Skeletal muscle satellite cell (primary cell): ENCODE data around the gene RPL41.

Source experiments
- H3K27me3 ChIP-seq: 2 replicates; pipeline ENCODE4 v1.7.0; 2013; ENCODE audit warnings: low read length; ENCODE audit not compliant: control insufficient read depth, insufficient read depth
- H3K36me3 ChIP-seq: 2 replicates; pipeline ENCODE4 v1.7.0; 2013; ENCODE audit warnings: mild to moderate bottlenecking, control low read depth, low read length; ENCODE audit not compliant: insufficient read depth
- H3K4me1 ChIP-seq: 2 replicates; pipeline ENCODE4 v1.7.0; 2013; ENCODE audit warnings: low read length; ENCODE audit not compliant: control insufficient read depth, insufficient read depth
- H3K4me2 ChIP-seq: 2 replicates; pipeline ENCODE4 v1.7.0; 2013; ENCODE audit warnings: mild to moderate bottlenecking, low read length
- H3K4me3 ChIP-seq: 2 replicates; pipeline ENCODE4 v1.7.0; 2013; ENCODE audit warnings: low read length
- H3K9ac ChIP-seq: 2 replicates; pipeline ENCODE4 v1.7.0; 2013; ENCODE audit warnings: mild to moderate bottlenecking, low read depth, low read length, moderate library complexity
- H3K9me3 ChIP-seq: replicated peaks from 2 replicates; pipeline ENCODE4 v1.7.0; 2013; ENCODE audit warnings: mild to moderate bottlenecking, control low read depth, low read length

Gene RPL41

DNA sequence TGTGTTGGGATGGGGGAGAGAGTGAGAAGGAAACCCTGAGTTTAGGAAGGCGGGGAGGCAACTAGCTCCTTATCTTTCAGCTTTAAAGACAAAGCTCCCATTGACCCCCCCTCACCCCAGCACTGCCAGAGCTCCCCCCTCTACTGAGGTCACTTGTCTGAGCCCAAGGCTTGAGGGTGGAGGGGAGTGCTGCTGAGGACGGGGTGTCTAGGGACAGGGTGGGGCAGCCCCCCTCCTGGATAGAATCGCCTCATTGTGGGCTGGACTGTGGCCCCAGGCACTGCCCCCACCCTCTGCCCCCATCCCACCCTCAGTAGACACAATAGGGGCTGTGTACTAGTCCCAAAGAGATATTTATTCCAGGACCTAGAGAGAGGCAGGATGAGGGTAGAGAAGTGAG is 33.5 kb upstream of the RPL41 start:
- no peak overlapping the region for H3K4me2 ChIP-seq
- peaks cover 6% of the 10 kb centered on the region for H3K4me1 ChIP-seq
- H3K4me3 ChIP-seq, result no peak overlapping the region
- H3K9ac ChIP-seq, result no peak overlapping the region
- peaks cover 27% of the 10 kb centered on the region for H3K27me3 ChIP-seq
- H3K36me3 ChIP-seq, result no peaks in the 10 kb centered on the region
- H3K9me3 ChIP-seq, result no peaks in the 10 kb centered on the region

DNA sequence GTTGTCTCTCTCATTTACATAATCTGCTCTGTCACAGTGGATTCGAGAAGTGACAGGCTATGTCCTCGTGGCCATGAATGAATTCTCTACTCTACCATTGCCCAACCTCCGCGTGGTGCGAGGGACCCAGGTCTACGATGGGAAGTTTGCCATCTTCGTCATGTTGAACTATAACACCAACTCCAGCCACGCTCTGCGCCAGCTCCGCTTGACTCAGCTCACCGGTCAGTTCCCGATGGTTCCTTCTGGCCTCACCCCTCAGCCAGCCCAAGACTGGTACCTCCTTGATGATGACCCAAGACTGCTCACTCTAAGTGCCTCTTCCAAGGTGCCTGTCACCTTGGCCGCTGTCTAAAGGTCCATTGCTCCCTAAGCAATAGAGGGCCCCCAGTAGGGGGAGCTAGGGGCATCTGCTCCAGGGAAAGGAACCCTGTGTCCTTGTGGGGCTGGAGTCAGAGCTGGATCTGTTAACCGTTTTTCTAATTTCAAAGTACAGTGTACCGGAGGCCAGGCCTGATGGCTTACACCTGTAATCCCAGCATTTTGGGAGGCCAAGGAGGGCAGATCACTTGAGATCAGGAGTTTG is 31.4 kb upstream of the RPL41 start:
- Histone ChIP-seq H3K4me1 (peaks cover 5% of the 10 kb centered on the region), H3K4me3 (no peak overlapping the region), H3K36me3 (no peaks in the 10 kb centered on the region), H3K4me2 (no peak overlapping the region), H3K27me3 (peaks cover 32% of the 10 kb centered on the region), H3K9ac (no peak overlapping the region), H3K9me3 (no peaks in the 10 kb centered on the region)

DNA sequence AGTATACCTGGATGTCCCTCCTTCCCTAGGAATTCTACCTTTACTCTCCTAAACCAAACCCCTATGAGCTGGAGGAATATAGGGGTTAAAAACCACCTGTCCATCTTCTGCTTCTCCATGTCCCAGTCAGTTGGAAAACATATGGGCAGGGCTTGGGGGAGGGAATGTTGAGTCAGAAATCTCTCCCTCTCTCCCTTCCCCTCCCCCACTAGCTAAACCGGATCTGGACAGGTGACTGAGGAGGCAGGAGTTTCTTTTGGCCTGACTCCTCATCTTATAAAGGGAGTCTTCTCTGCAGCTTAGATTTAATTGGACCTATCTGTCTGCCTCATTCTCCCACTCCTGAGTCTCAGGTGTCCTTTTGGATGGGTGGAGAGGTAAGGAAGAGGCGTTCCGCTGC is 30.3 kb upstream of the RPL41 start:
- no peaks in the 10 kb centered on the region for H3K36me3 ChIP-seq
- H3K4me1 ChIP-seq, result no peaks in the 10 kb centered on the region
- no peak overlapping the region for H3K4me3 ChIP-seq
- H3K9ac ChIP-seq, result no peak overlapping the region
- H3K4me2 ChIP-seq, result no peak overlapping the region
- peaks cover 30% of the 10 kb centered on the region for H3K27me3 ChIP-seq
- H3K9me3 ChIP-seq, result no peaks in the 10 kb centered on the region

DNA sequence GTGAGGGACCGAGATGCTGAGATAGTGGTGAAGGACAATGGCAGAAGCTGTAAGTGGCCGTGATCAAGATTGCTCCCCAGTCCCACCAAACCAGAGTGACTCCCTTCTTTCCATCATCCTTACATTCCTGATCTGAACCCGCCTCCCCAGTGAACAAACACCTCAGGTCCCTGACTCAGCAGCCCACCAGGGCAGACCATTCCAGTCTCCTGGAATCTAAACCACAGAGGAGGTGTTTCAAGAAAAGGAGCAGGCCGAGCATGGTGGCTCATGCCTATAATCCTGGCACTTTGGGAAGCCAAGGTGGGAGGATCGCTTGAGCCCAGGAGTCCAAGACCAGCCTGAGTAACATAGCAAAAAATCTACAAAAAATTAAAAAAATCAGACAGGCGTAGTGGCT is 29.8 kb upstream of the RPL41 start:
- H3K27me3 ChIP-seq, result peaks cover 31% of the 10 kb centered on the region
- H3K9ac ChIP-seq, result no peak overlapping the region
- H3K4me1 ChIP-seq, result no peaks in the 10 kb centered on the region
- no peaks in the 10 kb centered on the region for H3K9me3 ChIP-seq
- H3K4me3 ChIP-seq, result no peak overlapping the region
- no peaks in the 10 kb centered on the region for H3K36me3 ChIP-seq
- H3K4me2 ChIP-seq, result no peak overlapping the region

DNA sequence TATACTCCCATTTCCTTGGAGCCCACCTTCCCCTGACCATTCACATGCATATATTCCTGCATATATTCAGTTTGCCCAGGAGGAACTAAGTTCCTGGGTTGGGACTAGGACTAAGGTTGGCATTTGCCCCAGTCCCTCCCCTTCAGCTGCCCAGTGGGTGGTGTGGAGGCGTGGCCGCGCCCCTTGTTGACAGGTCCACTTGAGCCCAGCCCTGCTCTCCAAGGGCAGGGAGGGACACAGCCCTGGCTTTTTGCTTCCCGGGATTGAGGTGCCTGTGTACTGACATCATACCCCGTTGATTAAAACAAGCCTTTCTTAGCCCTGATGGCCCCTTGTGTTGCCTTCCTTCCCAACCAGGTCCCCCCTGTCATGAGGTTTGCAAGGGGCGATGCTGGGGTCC is 29.2 kb upstream of the RPL41 start:
- no peak overlapping the region for H3K4me3 ChIP-seq
- no peak overlapping the region for H3K4me2 ChIP-seq
- peaks cover 27% of the 10 kb centered on the region for H3K27me3 ChIP-seq
- H3K36me3 ChIP-seq, result no peaks in the 10 kb centered on the region
- H3K4me1 ChIP-seq, result no peaks in the 10 kb centered on the region
- no peaks in the 10 kb centered on the region for H3K9me3 ChIP-seq
- H3K9ac ChIP-seq, result no peak overlapping the region

DNA sequence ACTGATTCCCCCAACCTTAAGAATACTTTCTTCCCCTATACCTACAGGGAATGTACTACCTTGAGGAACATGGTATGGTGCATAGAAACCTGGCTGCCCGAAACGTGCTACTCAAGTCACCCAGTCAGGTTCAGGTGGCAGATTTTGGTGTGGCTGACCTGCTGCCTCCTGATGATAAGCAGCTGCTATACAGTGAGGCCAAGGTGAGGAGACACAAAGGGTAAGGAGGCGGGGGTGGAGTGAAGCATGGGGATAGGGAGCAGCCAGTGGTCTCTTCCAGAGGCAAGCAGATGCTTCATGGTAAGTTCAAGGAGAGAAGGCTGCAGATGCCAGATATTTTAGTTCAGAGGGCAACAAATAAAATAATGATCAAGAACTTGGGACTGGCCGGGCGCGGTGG is 18.7 kb upstream of the RPL41 start:
- Histone ChIP-seq H3K4me1 (no peaks in the 10 kb centered on the region), H3K36me3 (no peaks in the 10 kb centered on the region), H3K9ac (no peak overlapping the region)

DNA sequence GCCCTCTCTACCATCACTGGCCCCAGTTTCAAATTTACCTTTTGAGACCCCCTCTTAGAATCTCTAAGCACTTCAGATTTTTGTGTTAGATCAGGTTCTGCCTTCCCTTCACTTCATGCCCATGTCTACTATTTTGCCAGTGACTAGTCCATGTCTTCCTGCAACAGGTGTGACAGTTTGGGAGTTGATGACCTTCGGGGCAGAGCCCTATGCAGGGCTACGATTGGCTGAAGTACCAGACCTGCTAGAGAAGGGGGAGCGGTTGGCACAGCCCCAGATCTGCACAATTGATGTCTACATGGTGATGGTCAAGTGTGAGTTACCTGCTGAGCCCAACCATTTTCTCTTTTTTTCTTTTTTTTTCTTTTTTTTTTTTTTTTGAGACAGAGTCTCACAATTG is 17.8 kb upstream of the RPL41 start:
- Histone ChIP-seq H3K4me2 (no peak overlapping the region), H3K4me3 (no peak overlapping the region), H3K27me3 (peaks cover 30% of the 10 kb centered on the region), H3K9ac (no peak overlapping the region), H3K4me1 (peaks cover 8% of the 10 kb centered on the region), H3K9me3 (no peaks in the 10 kb centered on the region), H3K36me3 (no peaks in the 10 kb centered on the region)

More for the DNA sequence above, 18.7 kb upstream of the RPL41 start:
- Histone ChIP-seq H3K9me3 (no peaks in the 10 kb centered on the region), H3K27me3 (peaks cover 38% of the 10 kb centered on the region), H3K4me2 (no peak overlapping the region), H3K4me3 (no peak overlapping the region)

DNA sequence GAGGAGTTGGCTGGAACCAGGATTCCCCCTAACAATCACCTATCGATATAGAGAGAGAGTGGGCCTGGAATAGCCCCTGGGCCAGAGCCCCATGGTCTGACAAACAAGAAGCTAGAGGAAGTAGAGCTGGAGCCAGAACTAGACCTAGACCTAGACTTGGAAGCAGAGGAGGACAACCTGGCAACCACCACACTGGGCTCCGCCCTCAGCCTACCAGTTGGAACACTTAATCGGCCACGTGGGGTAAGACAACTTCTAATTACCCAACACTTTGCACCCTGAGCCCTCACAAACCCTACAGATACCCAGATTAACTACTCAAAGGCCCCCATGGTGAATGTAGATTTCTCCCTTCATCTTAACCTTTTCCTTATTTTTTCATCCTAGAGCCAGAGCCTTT is 16.6 kb upstream of the RPL41 start:
- no peak overlapping the region for H3K9ac ChIP-seq
- peaks cover 9% of the 10 kb centered on the region for H3K4me1 ChIP-seq
- H3K27me3 ChIP-seq, result peaks cover 30% of the 10 kb centered on the region
- no peaks in the 10 kb centered on the region for H3K36me3 ChIP-seq
- H3K9me3 ChIP-seq, result no peaks in the 10 kb centered on the region
- H3K4me3 ChIP-seq, result no peak overlapping the region
- H3K4me2 ChIP-seq, result no peak overlapping the region

DNA sequence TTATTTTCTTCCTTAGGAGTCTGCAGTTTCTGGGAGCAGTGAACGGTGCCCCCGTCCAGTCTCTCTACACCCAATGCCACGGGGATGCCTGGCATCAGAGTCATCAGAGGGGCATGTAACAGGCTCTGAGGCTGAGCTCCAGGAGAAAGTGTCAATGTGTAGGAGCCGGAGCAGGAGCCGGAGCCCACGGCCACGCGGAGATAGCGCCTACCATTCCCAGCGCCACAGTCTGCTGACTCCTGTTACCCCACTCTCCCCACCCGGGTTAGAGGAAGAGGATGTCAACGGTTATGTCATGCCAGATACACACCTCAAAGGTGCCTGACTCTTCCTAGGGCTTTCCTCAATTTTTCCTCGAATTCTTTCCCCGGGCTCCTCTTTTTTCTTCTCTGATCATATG is 15.4 kb upstream of the RPL41 start:
- Histone ChIP-seq H3K4me1 (peaks cover 15% of the 10 kb centered on the region), H3K9ac (no peak overlapping the region), H3K4me3 (no peak overlapping the region), H3K9me3 (no peaks in the 10 kb centered on the region), H3K4me2 (no peak overlapping the region), H3K27me3 (peaks cover 18% of the 10 kb centered on the region), H3K36me3 (no peaks in the 10 kb centered on the region)

DNA sequence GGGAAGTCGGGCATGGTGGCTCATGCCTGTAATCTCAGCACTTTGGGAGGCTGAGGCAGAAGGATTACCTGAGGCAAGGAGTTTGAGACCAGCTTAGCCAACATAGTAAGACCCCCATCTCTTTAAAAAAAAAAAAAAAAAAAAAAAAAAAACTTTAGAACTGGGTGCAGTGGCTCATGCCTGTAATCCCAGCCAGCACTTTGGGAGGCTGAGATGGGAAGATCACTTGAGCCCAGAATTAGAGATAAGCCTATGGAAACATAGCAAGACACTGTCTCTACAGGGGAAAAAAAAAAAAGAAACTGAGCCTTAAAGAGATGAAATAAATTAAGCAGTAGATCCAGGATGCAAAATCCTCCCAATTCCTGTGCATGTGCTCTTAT is 13.8 kb upstream of the RPL41 start:
- Histone ChIP-seq H3K4me2 (peak overlapping the region; percentile 86), H3K4me3 (no peak overlapping the region), H3K27me3 (peaks cover 2% of the 10 kb centered on the region), H3K4me1 (peaks cover 21% of the 10 kb centered on the region), H3K9me3 (no peaks in the 10 kb centered on the region), H3K36me3 (peaks cover 11% of the 10 kb centered on the region), H3K9ac (no peak overlapping the region)

DNA sequence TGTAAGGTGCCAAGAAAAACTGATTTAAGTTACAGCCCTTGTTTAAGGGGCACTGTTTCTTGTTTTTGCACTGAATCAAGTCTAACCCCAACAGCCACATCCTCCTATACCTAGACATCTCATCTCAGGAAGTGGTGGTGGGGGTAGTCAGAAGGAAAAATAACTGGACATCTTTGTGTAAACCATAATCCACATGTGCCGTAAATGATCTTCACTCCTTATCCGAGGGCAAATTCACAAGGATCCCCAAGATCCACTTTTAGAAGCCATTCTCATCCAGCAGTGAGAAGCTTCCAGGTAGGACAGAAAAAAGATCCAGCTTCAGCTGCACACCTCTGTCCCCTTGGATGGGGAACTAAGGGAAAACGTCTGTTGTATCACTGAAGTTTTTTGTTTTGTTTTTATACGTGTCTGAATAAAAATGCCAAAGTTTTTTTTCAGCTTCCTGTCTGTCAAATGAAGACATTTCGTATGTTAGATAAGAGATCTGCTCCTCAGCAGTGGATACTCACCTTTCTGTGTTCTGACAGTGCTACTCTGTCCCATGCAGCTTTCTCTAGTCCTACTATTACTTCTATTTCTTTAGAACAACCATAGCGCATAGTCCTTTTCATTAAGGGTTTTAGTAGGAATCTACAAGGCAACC is 13.2 kb upstream of the RPL41 start:
- Histone ChIP-seq H3K9me3 (no peaks in the 10 kb centered on the region), H3K4me3 (peak overlapping the region; percentile 97), H3K4me2 (peak overlapping the region; percentile 86), H3K36me3 (peaks cover 17% of the 10 kb centered on the region), H3K27me3 (no peaks in the 10 kb centered on the region), H3K9ac (peak overlapping the region; percentile 82), H3K4me1 (peaks cover 21% of the 10 kb centered on the region)

DNA sequence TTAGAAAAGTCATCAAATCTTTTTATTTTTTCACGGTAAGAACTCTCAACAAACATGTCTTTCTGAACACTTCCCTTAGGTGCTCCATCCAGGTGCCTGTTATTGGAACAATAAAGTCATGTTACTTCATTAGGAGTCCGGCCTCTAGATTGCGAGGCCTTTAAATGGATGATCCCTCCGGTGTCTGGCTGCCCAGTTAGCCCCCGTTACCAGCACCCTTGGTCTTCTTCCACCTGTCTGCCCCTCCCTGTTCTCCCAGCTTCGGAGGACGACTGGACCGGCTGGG is 12.7 kb upstream of the RPL41 start:
- Histone ChIP-seq H3K27me3 (no peaks in the 10 kb centered on the region), H3K4me3 (peak overlapping the region; percentile 97), H3K4me2 (peak overlapping the region; percentile 86), H3K4me1 (peaks cover 21% of the 10 kb centered on the region), H3K36me3 (peaks cover 22% of the 10 kb centered on the region), H3K9ac (peak overlapping the region; percentile 82), H3K9me3 (no peaks in the 10 kb centered on the region)
